Endothelial cell of umbilical vein (primary cell): Measurements from ENCODE around the gene FZD10. TPM values are rescaled to one million over a fixed set of nuclear protein-coding genes. Genes with fewer than 3 reads are reported as not detected.

Experiments used
- BruUV-seq: library from RNA; stranded (reverse); fragments of 400-500 nt; replicated peaks from 2 replicates; lab custom pipeline; 2021; lab: Mats Ljungman, UMichigan
- CTCF ChIA-PET: fragments of 300-600, 350-600 bp; sonication (Branson Sonifier 250); formaldehyde crosslinking; loops from one replicate; lab custom pipeline; 2021; ENCODE audit warnings: antibody characterized with exemption, inconsistent platforms; lab: Charles Lee
- POLR2A ChIA-PET: fragments of 300-600, 350-600 bp; sonication (Branson Sonifier 250); formaldehyde crosslinking; loops from one replicate; lab custom pipeline; 2021; ENCODE audit warnings: antibody characterized with exemption, inconsistent platforms; lab: Charles Lee
- DNase-seq: peaks from one replicate; pipeline ENCODE4 v3.0.0-alpha.2; 2011; ENCODE audit warnings: low read depth, low spot score
- FAIRE-seq: peaks from 2 replicates; lab custom pipeline; 2011; peaks lifted over from hg19 to GRCh38; lab: Jason Lieb, UNC
- H2AFZ ChIP-seq: 2 replicates; pipeline ENCODE4 v1.6.0; 2012; ENCODE audit warnings: low read depth, low read length, control low read depth, inconsistent platforms
- H3K27ac ChIP-seq: 2 replicates; pipeline ENCODE4 v1.5.1; 2011; ENCODE audit warnings: low read depth, mild to moderate bottlenecking, control low read depth, low read length, moderate library complexity; ENCODE audit not compliant: insufficient read depth
- H3K27me3 ChIP-seq, 2 experiments: 2 replicates each; pipeline versions ENCODE4 v1.6.0 to v1.6.1; 2011; ENCODE audit warnings: low read length in 2 of 2, mixed read lengths in 1 of 2; ENCODE audit not compliant: control insufficient read depth in 2 of 2, insufficient read depth in 2 of 2
- H3K36me3 ChIP-seq, 2 experiments: 2 replicates in 1 of 2; 3 replicates in 1 of 2; pipeline ENCODE4 v1.5.1; 2011; ENCODE audit warnings: low read length in 2 of 2, mild to moderate bottlenecking in 1 of 2, moderate library complexity in 1 of 2; ENCODE audit not compliant: control insufficient read depth in 2 of 2, insufficient read depth in 2 of 2; ENCODE audit errors: extremely low read depth in 1 of 2
- H3K4me1 ChIP-seq: 3 replicates; pipeline ENCODE4 v1.5.1; 2011; ENCODE audit warnings: mild to moderate bottlenecking, low read length; ENCODE audit not compliant: control insufficient read depth, insufficient read depth; ENCODE audit errors: extremely low read depth
- H3K4me2 ChIP-seq: 2 replicates; pipeline ENCODE4 v1.6.1; 2011; ENCODE audit warnings: low read length, control low read depth, mixed read lengths; ENCODE audit not compliant: insufficient read depth
- H3K4me3 ChIP-seq, 3 experiments: fragments of 200-600 bp in 1 of 3; sonication (generic), shearing (Covaris generic) in 1 of 3; replicated peaks in 1 of 3; 2 replicates each; pipeline ENCODE4 v1.5.1; 2011 to 2016; ENCODE audit warnings: control low read depth in 3 of 3, low read length in 3 of 3, mild to moderate bottlenecking in 2 of 3, inconsistent platforms in 1 of 3, low read depth in 1 of 3, moderate library complexity in 1 of 3; ENCODE audit not compliant: insufficient read depth in 1 of 3
- H3K79me2 ChIP-seq: 2 replicates; pipeline ENCODE4 v1.6.0; 2012; ENCODE audit warnings: low read length, inconsistent platforms; ENCODE audit not compliant: control insufficient read depth, insufficient read depth
- H3K9ac ChIP-seq: replicated peaks from 2 replicates; pipeline ENCODE3; 2011; ENCODE audit warnings: low read length, control low read depth; ENCODE audit not compliant: insufficient read depth; ENCODE audit errors: extremely low read depth
- H3K9me1 ChIP-seq: replicated peaks from 3 replicates; pipeline ENCODE4 v1.6.0; 2011; ENCODE audit warnings: mild to moderate bottlenecking, low read length; ENCODE audit not compliant: control insufficient read depth, insufficient read depth; ENCODE audit errors: extremely low read depth
- H3K9me3 ChIP-seq: replicated peaks from 2 replicates; pipeline ENCODE4 v1.5.1; 2012; ENCODE audit warnings: low read length, inconsistent platforms; ENCODE audit not compliant: control insufficient read depth, insufficient read depth
- H4K20me1 ChIP-seq: replicated peaks from 2 replicates; pipeline ENCODE3; 2011; ENCODE audit warnings: mild to moderate bottlenecking, low read length; ENCODE audit not compliant: control insufficient read depth, insufficient read depth; ENCODE audit errors: extremely low read depth
- CTCF ChIP-seq, 2 donors: IDR thresholded peaks; 1 replicate in 1 of 2; 2 replicates in 1 of 2; pipeline ENCODE4 v1.5.1; 2011; ENCODE audit warnings: low read length in 2 of 2, mild to moderate bottlenecking in 2 of 2, moderate library complexity in 2 of 2, control low read depth in 1 of 2, inconsistent platforms in 1 of 2, low read depth in 1 of 2; ENCODE audit not compliant: insufficient read depth in 1 of 2; ENCODE audit errors: extremely low read depth in 1 of 2
- EZH2 ChIP-seq: IDR thresholded peaks from 2 replicates; pipeline ENCODE4 v1.6.1; 2012; ENCODE audit warnings: borderline replicate concordance, low read depth, mild to moderate bottlenecking, moderate library complexity, low read length, inconsistent platforms; ENCODE audit not compliant: severe bottlenecking
- FOS ChIP-seq: IDR thresholded peaks from 2 replicates; pipeline ENCODE4 v1.6.1; 2011; ENCODE audit warnings: mild to moderate bottlenecking, low read length, moderate library complexity, borderline replicate concordance; ENCODE audit not compliant: insufficient read depth
- GATA2 ChIP-seq: IDR thresholded peaks from 2 replicates; pipeline ENCODE4 v1.7.0; 2011; ENCODE audit warnings: low read depth, mild to moderate bottlenecking, moderate library complexity, mixed read lengths, low read length; ENCODE audit not compliant: insufficient read length, insufficient read depth
- JUN ChIP-seq: IDR thresholded peaks from 2 replicates; pipeline ENCODE4 v1.6.1; 2011; ENCODE audit warnings: borderline replicate concordance, low read depth; ENCODE audit not compliant: insufficient read length, insufficient read depth
- MAX ChIP-seq: IDR thresholded peaks from 2 replicates; pipeline ENCODE4 v1.6.1; 2011; ENCODE audit not compliant: insufficient read depth, insufficient read length
- MYC ChIP-seq: IDR thresholded peaks from one replicate; pipeline ENCODE4 v1.6.1; 2011; ENCODE audit warnings: mild to moderate bottlenecking, low read depth, low read length
- POLR2A ChIP-seq: IDR thresholded peaks from 2 replicates; pipeline ENCODE4 v1.6.1; 2012; ENCODE audit warnings: low read depth, mild to moderate bottlenecking, control low read depth, low read length
- POLR2AphosphoS5 ChIP-seq: IDR thresholded peaks from 2 replicates; pipeline ENCODE4 v1.6.1; 2012; ENCODE audit warnings: low read depth, mild to moderate bottlenecking, control low read depth, low read length, moderate library complexity; ENCODE audit not compliant: insufficient read depth
- dilution Hi-C: fragments of 300-500 bp; cut with MboI; formaldehyde crosslinking; loops from one replicate; pipeline ENCODE4 v1.15.0; 2019; ENCODE audit warnings: low sequenced_read_pairs; ENCODE audit not compliant: extremely low pct_ligation_motif_present
- intact Hi-C: fragments of 100-400 bp; cut with micrococcal nuclease; formaldehyde crosslinking; loops from one replicate; pipeline ENCODE4 v1.10.0; 2022
- polyA plus RNA-seq, 4 experiments: library from polyadenylated mRNA; depleted of rRNA in 3 of 4; stranded (reverse) in 3 of 4; unstranded in 1 of 4; fragments of >200 nt; gene quantifications; 2 replicates each; pipeline versions ENCODE4 v1.2.1 to v1.2.3, GENCODE V29; 2011 to 2012; ENCODE audit warnings: missing spikeins in 1 of 4
- total RNA-seq: library from RNA; stranded (reverse); gene quantifications from 2 replicates; pipeline ENCODE4 v1.2.3, GENCODE V29; 2021

Gene FZD10
- total and polyA plus RNA-seq, 2 donors (not counting 3 experiments of a cell fraction or from before 2014, with no cell fraction given) = not detected

- H3K4me2 ChIP-seq = no peak overlapping the region
- FAIRE-seq (no peak), DNase-seq (no peak)
- ChIA-PET POLR2A (no interaction called here), CTCF (no interaction called here)
- no peaks in the 10 kb centered on the region for H3K9me1 ChIP-seq
- dilution Hi-C loops = no loop called here
- BruUV-seq = no TSS peak
- no peaks in the 10 kb centered on the region for H3K79me2 ChIP-seq
- H3K27ac ChIP-seq = no peak overlapping the region
- peaks cover 12% of the 10 kb centered on the region for H3K9me3 ChIP-seq
- H4K20me1 ChIP-seq = no peaks in the 10 kb centered on the region
- TF ChIP-seq CTCF (IDR thresholded peaks at IDR 0.05; ENCODE audit: extremely low read depth in 1 of 2, insufficient read depth in 1 of 2, low read depth in 1 of 2, low read length in 2 of 2) = no peak
- no peak for TF ChIP-seq FOS
- TF ChIP-seq GATA2 = no peak
- no peak for TF ChIP-seq MYC
- TF ChIP-seq POLR2A = no peak
- no peak for TF ChIP-seq POLR2AphosphoS5
- TF ChIP-seq MAX = no peak
- TF ChIP-seq JUN = no peak
- TF ChIP-seq EZH2 = no peak
- no peaks in the 10 kb centered on the region for H3K4me1 ChIP-seq
- no peak overlapping the region for H2AFZ ChIP-seq
- intact Hi-C loops = no loop called here
- no peaks in the 10 kb centered on the region for H3K27me3 ChIP-seq
- no peak overlapping the region for H3K9ac ChIP-seq
- no peak overlapping the region for H3K4me3 ChIP-seq
- H3K36me3 ChIP-seq = no peaks in the 10 kb centered on the region
These were observed 45.5 kb upstream of the FZD10 start for GRCh38 chr12:130116791-130117190.
